Fibroblast of peridontal ligament (primary cell): Measurements from ENCODE around the gene PXN.
"Not testable (repeated sequence)": the region's sequence is repeated elsewhere in the genome, so short reads cannot be mapped to it uniquely, and the experiment has no call there.

Source experiments
- DNase-seq: peaks from one replicate; pipeline ENCODE4 v3.0.0-alpha.2; 2010; ENCODE audit errors: extremely low read depth

The PXN gene

GRCh38 chr12:120262852-120263747 lies 2.4 kb downstream of the PXN start:
- peak; percentile 14 for DNase-seq

GRCh38 chr12:120261951-120262851 lies 3.3 kb downstream of the PXN start:
- peak; percentile 36 for DNase-seq

- DNase-seq, result no peak
Observed at GRCh38 chr12:120260607-120261006, 4.9 kb downstream of the PXN start.

GRCh38 chr12:120259418-120260202 lies 5.9 kb downstream of the PXN start:
- DNase-seq, result peak; percentile 88

- no peak for DNase-seq
Observed at GRCh38 chr12:120258323-120258896, 7.1 kb downstream of the PXN start.

- DNase-seq, result peak; percentile 98
Observed at GRCh38 chr12:120257041-120257821, 8.3 kb downstream of the PXN start.

GRCh38 chr12:120254809-120255208 lies 10.7 kb downstream of the PXN start:
- no peak for DNase-seq

- DNase-seq, result not testable (repeated sequence)
Observed at GRCh38 chr12:120253313-120253712, 12.2 kb downstream of the PXN start.

- no peak for DNase-seq
Observed at GRCh38 chr12:120252071-120252906, 13.2 kb downstream of the PXN start.

- not testable (repeated sequence) for DNase-seq
Observed at GRCh38 chr12:120251364-120252070, 14.0 kb downstream of the PXN start.

- no peak for DNase-seq
Observed at GRCh38 chr12:120249875-120250795, 15.4 kb downstream of the PXN start.

GRCh38 chr12:120249266-120249874 lies 16.2 kb downstream of the PXN start:
- DNase-seq, result no peak

- DNase-seq, result peak; percentile 70
Observed at GRCh38 chr12:120247621-120248030, 17.9 kb downstream of the PXN start.

- DNase-seq, result no peak
Observed at GRCh38 chr12:120247183-120247582, 18.3 kb downstream of the PXN start.

GRCh38 chr12:120246705-120247104 lies 18.8 kb downstream of the PXN start:
- not testable (repeated sequence) for DNase-seq

GRCh38 chr12:120242971-120243699 lies 22.4 kb downstream of the PXN start:
- no peak for DNase-seq
